GM18505 (cell line): ENCODE data around the gene EMP1.
A peak's percentile ranks its signal among the peaks of the same experiment; 100 is the strongest.
"Not testable (repeated sequence)": the region's sequence is repeated elsewhere in the genome, so short reads cannot be mapped to it uniquely, and the experiment has no call there.

Experiments
- ATAC-seq: cut with Tn5 transposase; IDR thresholded peaks from one replicate; pipeline ENCODE4 v1.9.1; 2021; ENCODE audit not compliant: unreplicated experiment
- POLR2A ChIP-seq: IDR thresholded peaks from 4 replicates; pipeline ENCODE4 v1.6.1; 2011; ENCODE audit warnings: borderline replicate concordance; ENCODE audit not compliant: insufficient read depth, insufficient read length; ENCODE audit errors: extremely low read depth

Gene EMP1

GRCh38 chr12:13255792-13256691, 59.5 kb downstream of the EMP1 start:
- ATAC-seq = peak; percentile 94
- TF ChIP-seq POLR2A = no peak

- no peak for TF ChIP-seq POLR2A
- ATAC-seq = no peak
These were observed 60.1 kb downstream of the EMP1 start for GRCh38 chr12:13256692-13257045.

- no peak for ATAC-seq
- no peak for TF ChIP-seq POLR2A
These were observed 60.9 kb downstream of the EMP1 start for GRCh38 chr12:13257356-13257875.

- no peak for TF ChIP-seq POLR2A
- no peak for ATAC-seq
These were observed 61.7 kb downstream of the EMP1 start for GRCh38 chr12:13258197-13258596.

GRCh38 chr12:13258717-13259119, 62.2 kb downstream of the EMP1 start:
- no peak for TF ChIP-seq POLR2A
- ATAC-seq = no peak

- not testable (repeated sequence) for ATAC-seq
These were observed 63.1 kb downstream of the EMP1 start for GRCh38 chr12:13259625-13260024.

- not testable (repeated sequence) for ATAC-seq
These were observed 71.3 kb downstream of the EMP1 start for GRCh38 chr12:13267826-13268225.

- ATAC-seq = no peak
- TF ChIP-seq POLR2A = no peak
These were observed 72.1 kb downstream of the EMP1 start for GRCh38 chr12:13268581-13268980.
